ENCODE results near the gene SYT10. TPM values are rescaled to one million over a fixed set of nuclear protein-coding genes. Genes with fewer than 3 reads are reported as not detected.

Gene SYT10
- total RNA-seq, 2 experiments from 2014 or later, result not detected

GRCh38 chr12:33383503-33383902 is 56.1 kb downstream of the SYT10 start:
- POLR2A ChIA-PET, result no interaction called here
- no peaks in the 10 kb centered on the region for H3K4me1 Mint-ChIP-seq (ENCODE audit: low read depth)

GRCh38 chr12:33376153-33376552 is 63.5 kb downstream of the SYT10 start:
- POLR2A ChIA-PET, result no interaction called here
- CTCF ChIA-PET, result interaction anchor here (1.5 kb wide), 1 partner anchor 16 kb away, joined by 3 read pairs; no protein-coding TSS in a partner anchor
- Mint-ChIP-seq H3K36me3 (ENCODE audit: low read depth) (no peaks in the 10 kb centered on the region), H3K4me3 (no peak overlapping the region), H3K27ac (no peak overlapping the region), H3K27me3 (no peaks in the 10 kb centered on the region), H3K4me1 (ENCODE audit: low read depth) (no peaks in the 10 kb centered on the region), H3K9me3 (no peaks in the 10 kb centered on the region)
- Histone ChIP-seq H3K4me1 (ENCODE audit: insufficient read depth, low read length) (no peaks in the 10 kb centered on the region), H3K27ac (ENCODE audit: low read depth in 1 of 2, low read length in 2 of 2) (no peak overlapping the region), H3K27me3 (ENCODE audit: control insufficient read depth in 1 of 2, insufficient read depth in 2 of 2, low read length in 2 of 2) (no peaks in the 10 kb centered on the region), H3K4me3 (ENCODE audit: low read length) (no peak overlapping the region), H3K36me3 (ENCODE audit: insufficient read depth, low read length) (no peaks in the 10 kb centered on the region), H3K9me3 (ENCODE audit: control insufficient read depth in 1 of 2, insufficient read depth in 1 of 2, low read length in 2 of 2) (no peaks in the 10 kb centered on the region)
- TF ChIP-seq CTCF (IDR thresholded peaks at IDR 0.05), result no peak
- DNase-seq (no peak), ATAC-seq (ENCODE audit: poor library complexity) (no peak)
- intact Hi-C loops (cut with DNase I, micrococcal nuclease), result no loop called here

More at GRCh38 chr12:33383503-33383902, 56.1 kb downstream of the SYT10 start:
- Histone ChIP-seq H3K27ac (ENCODE audit: low read depth in 1 of 2, low read length in 2 of 2) (no peak overlapping the region), H3K9me3 (ENCODE audit: control insufficient read depth in 1 of 2, insufficient read depth in 1 of 2, low read length in 2 of 2) (peaks cover 0 to 4% of the 10 kb centered on the region in 2 experiments), H3K36me3 (ENCODE audit: insufficient read depth, low read length) (no peaks in the 10 kb centered on the region), H3K4me1 (ENCODE audit: insufficient read depth, low read length) (no peaks in the 10 kb centered on the region), H3K27me3 (ENCODE audit: control insufficient read depth in 1 of 2, insufficient read depth in 2 of 2, low read length in 2 of 2) (no peaks in the 10 kb centered on the region), H3K4me3 (ENCODE audit: low read length) (no peak overlapping the region)
- H3K36me3 Mint-ChIP-seq (ENCODE audit: low read depth), result no peaks in the 10 kb centered on the region
- intact Hi-C loops (cut with DNase I, micrococcal nuclease), result no loop called here
- DNase-seq, result no peak
- no peaks in the 10 kb centered on the region for H3K27me3 Mint-ChIP-seq
- peaks cover 4% of the 10 kb centered on the region for H3K9me3 Mint-ChIP-seq
- CTCF ChIA-PET, result no interaction called here
- no peak overlapping the region for H3K27ac Mint-ChIP-seq
- ATAC-seq (ENCODE audit: poor library complexity), result no peak
- H3K4me3 Mint-ChIP-seq, result no peak overlapping the region
- no peak for TF ChIP-seq CTCF (IDR thresholded peaks at IDR 0.05)

GRCh38 chr12:33370318-33370717 is 69.3 kb downstream of the SYT10 start:
- H3K36me3 Mint-ChIP-seq (ENCODE audit: low read depth), result no peaks in the 10 kb centered on the region
- no peak for TF ChIP-seq CTCF (IDR thresholded peaks at IDR 0.05)
- ATAC-seq (ENCODE audit: poor library complexity), result no peak
- no peaks in the 10 kb centered on the region for H3K4me1 ChIP-seq (ENCODE audit: insufficient read depth, low read length)
- no peaks in the 10 kb centered on the region for H3K9me3 Mint-ChIP-seq
- ChIA-PET CTCF (no interaction called here), POLR2A (no interaction called here)
- H3K4me3 Mint-ChIP-seq, result no peak overlapping the region
- no peak overlapping the region for H3K27ac Mint-ChIP-seq
- no peaks in the 10 kb centered on the region for H3K4me1 Mint-ChIP-seq (ENCODE audit: low read depth)
- no peak overlapping the region for H3K4me3 ChIP-seq (ENCODE audit: low read length)
- H3K27ac ChIP-seq (ENCODE audit: low read depth in 1 of 2, low read length in 2 of 2), result no peak overlapping the region
- H3K36me3 ChIP-seq (ENCODE audit: insufficient read depth, low read length), result no peaks in the 10 kb centered on the region
- no peak for DNase-seq
- intact Hi-C loops (cut with DNase I, micrococcal nuclease), result no loop called here
- H3K27me3 ChIP-seq (ENCODE audit: control insufficient read depth in 1 of 2, insufficient read depth in 2 of 2, low read length in 2 of 2), result no peaks in the 10 kb centered on the region
- no peaks in the 10 kb centered on the region for H3K27me3 Mint-ChIP-seq
- H3K9me3 ChIP-seq (ENCODE audit: control insufficient read depth in 1 of 2, insufficient read depth in 1 of 2, low read length in 2 of 2), result peaks cover 0 to 3% of the 10 kb centered on the region in 2 experiments
